Hepatocyte (in vitro differentiated cells): Measurements from ENCODE around the gene NCAM1. TPM values are rescaled to one million over a fixed set of nuclear protein-coding genes. Genes with fewer than 3 reads are reported as not detected.

ENCODE experiments used
- DNase-seq: peaks from one replicate; pipeline ENCODE4 v3.0.0-alpha.2; 2016; ENCODE audit warnings: low spot score
- H2AFZ ChIP-seq: fragments of 200-600 bp; sonication (generic); 2 replicates; pipeline ENCODE4 v1.6.0; 2016; ENCODE audit warnings: antibody characterized with exemption, mild to moderate bottlenecking
- H3K27ac ChIP-seq: fragments of 200-600 bp; sonication (generic); 2 replicates; pipeline ENCODE4 v1.5.1; 2016; ENCODE audit warnings: mild to moderate bottlenecking
- H3K27me3 ChIP-seq: fragments of 200-600 bp; sonication (generic); 2 replicates; pipeline ENCODE4 v1.6.1; 2016
- H3K36me3 ChIP-seq: fragments of 200-600 bp; sonication (generic); replicated peaks from 2 replicates; pipeline ENCODE4 v1.5.1; 2016; ENCODE audit warnings: low read depth; ENCODE audit not compliant: insufficient read depth
- H3K4me1 ChIP-seq: fragments of 200-600 bp; sonication (generic); 2 replicates; pipeline ENCODE4 v1.5.1; 2016; ENCODE audit warnings: mild to moderate bottlenecking, moderate library complexity; ENCODE audit not compliant: insufficient read depth
- H3K4me2 ChIP-seq: fragments of 200-600 bp; sonication (generic); 2 replicates; pipeline ENCODE4 v1.6.0; 2016
- H3K4me3 ChIP-seq: fragments of 200-600 bp; sonication (generic); 2 replicates; pipeline ENCODE4 v1.5.1; 2016; ENCODE audit warnings: mild to moderate bottlenecking
- H3K79me2 ChIP-seq: fragments of 200-600 bp; sonication (generic); 2 replicates; pipeline ENCODE4 v1.6.0; 2017; ENCODE audit warnings: mild to moderate bottlenecking
- H3K9me2 ChIP-seq: fragments of 200-600 bp; sonication (generic); replicated peaks from 2 replicates; pipeline ENCODE4 v1.6.0; 2017; ENCODE audit warnings: mild to moderate bottlenecking; ENCODE audit not compliant: insufficient read depth
- H3K9me3 ChIP-seq: fragments of 200-600 bp; sonication (generic); 2 replicates; pipeline ENCODE4 v1.5.1; 2016; ENCODE audit warnings: low read depth, mild to moderate bottlenecking
- H4K20me1 ChIP-seq: fragments of 200-600 bp; sonication (generic); 2 replicates; pipeline ENCODE4 v1.6.0; 2016; ENCODE audit warnings: mild to moderate bottlenecking; ENCODE audit not compliant: insufficient read depth, poor library complexity, severe bottlenecking
- EZH2 ChIP-seq: fragments of 200-600 bp; sonication (generic); IDR thresholded peaks from 2 replicates; pipeline ENCODE4 v1.6.1; 2016; ENCODE audit warnings: antibody characterized with exemption, mild to moderate bottlenecking, borderline replicate concordance
- EZH2phosphoT487 ChIP-seq: fragments of 200-600 bp; sonication (generic); IDR thresholded peaks from one replicate; pipeline ENCODE4 v1.6.1; 2018; ENCODE audit warnings: antibody characterized with exemption, mild to moderate bottlenecking, low read depth, moderate library complexity; ENCODE audit not compliant: unreplicated experiment, severe bottlenecking
- WGBS: methylation state at CpG from one replicate; pipeline ENCODE4 v1.1.6; 2016; ENCODE audit warnings: low lambda C conversion rate; ENCODE audit errors: missing lambda C conversion rate; 5-methylcytosine and 5-hydroxymethylcytosine counted together
- polyA plus RNA-seq: library from polyadenylated mRNA; unstranded; fragments of >200 nt; fragmentation: Nextera tagmentation; extraction: Ambion mirVana; gene quantifications from 2 replicates; pipeline ENCODE4 v1.2.1, GENCODE V29; 2016
- total RNA-seq: library from RNA; depleted of rRNA; stranded (reverse); fragments of >200 nt; gene quantifications from 2 replicates; pipeline ENCODE4 v1.2.3, GENCODE V29; 2014
- TF ChIP-seq, protein P1 (sequence below): fragments of 200-600 bp; sonication (generic); IDR thresholded peaks from 2 replicates; pipeline ENCODE4 v1.5.1; 2016; ENCODE audit warnings: antibody characterized with exemption, mild to moderate bottlenecking; ENCODE audit not compliant: poor library complexity

The NCAM1 gene
- total and polyA plus RNA-seq, 2 experiments from 2014 or later: 12.4 to 27.2 TPM

GRCh38 chr11:113034576-113034975 lies 73.4 kb downstream of the NCAM1 start:
- Histone ChIP-seq H3K4me3 (no peak overlapping the region), H3K79me2 (no peaks in the 10 kb centered on the region), H3K4me2 (no peak overlapping the region), H3K9me3 (no peaks in the 10 kb centered on the region), H3K27ac (no peak overlapping the region), H4K20me1 (no peaks in the 10 kb centered on the region), H3K27me3 (no peaks in the 10 kb centered on the region), H3K36me3 (no peaks in the 10 kb centered on the region), H3K9me2 (no peaks in the 10 kb centered on the region), H3K4me1 (no peaks in the 10 kb centered on the region), H2AFZ (no peak overlapping the region)
- TF ChIP-seq EZH2 (no peak), EZH2phosphoT487 (no peak)
- TF ChIP-seq, protein P1, sequence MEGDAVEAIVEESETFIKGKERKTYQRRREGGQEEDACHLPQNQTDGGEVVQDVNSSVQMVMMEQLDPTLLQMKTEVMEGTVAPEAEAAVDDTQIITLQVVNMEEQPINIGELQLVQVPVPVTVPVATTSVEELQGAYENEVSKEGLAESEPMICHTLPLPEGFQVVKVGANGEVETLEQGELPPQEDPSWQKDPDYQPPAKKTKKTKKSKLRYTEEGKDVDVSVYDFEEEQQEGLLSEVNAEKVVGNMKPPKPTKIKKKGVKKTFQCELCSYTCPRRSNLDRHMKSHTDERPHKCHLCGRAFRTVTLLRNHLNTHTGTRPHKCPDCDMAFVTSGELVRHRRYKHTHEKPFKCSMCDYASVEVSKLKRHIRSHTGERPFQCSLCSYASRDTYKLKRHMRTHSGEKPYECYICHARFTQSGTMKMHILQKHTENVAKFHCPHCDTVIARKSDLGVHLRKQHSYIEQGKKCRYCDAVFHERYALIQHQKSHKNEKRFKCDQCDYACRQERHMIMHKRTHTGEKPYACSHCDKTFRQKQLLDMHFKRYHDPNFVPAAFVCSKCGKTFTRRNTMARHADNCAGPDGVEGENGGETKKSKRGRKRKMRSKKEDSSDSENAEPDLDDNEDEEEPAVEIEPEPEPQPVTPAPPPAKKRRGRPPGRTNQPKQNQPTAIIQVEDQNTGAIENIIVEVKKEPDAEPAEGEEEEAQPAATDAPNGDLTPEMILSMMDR: no peak
- 88% methylated on average over 5 of the region's 5 CpGs for WGBS
- DNase-seq: no peak

GRCh38 chr11:113035708-113036107 lies 74.5 kb downstream of the NCAM1 start:
- 89% methylated on average over 3 of the region's 3 CpGs for WGBS

DNA sequence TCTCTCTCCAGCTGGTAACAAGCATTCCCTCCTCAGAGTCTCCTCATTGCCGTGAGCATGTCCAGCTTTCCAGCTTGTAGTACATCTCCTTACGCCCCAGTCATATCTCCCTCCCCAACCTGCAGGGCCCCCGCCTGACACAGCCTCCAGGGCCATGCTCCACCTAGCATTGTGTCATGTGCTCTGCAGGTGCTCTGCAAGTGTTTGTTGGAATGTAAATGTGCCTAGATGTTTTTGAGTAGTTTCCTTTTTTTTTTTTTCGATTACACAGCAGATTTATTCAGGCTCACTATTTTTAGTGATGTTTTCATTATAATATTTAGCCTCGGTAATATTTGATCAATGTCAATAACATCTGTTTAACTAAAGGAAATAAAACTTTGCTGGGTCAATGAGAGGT lies 82.5 kb downstream of the NCAM1 start:
- Histone ChIP-seq H3K4me2 (no peak overlapping the region), H2AFZ (no peak overlapping the region), H4K20me1 (no peaks in the 10 kb centered on the region), H3K36me3 (no peaks in the 10 kb centered on the region), H3K27me3 (no peaks in the 10 kb centered on the region), H3K4me1 (no peaks in the 10 kb centered on the region), H3K9me3 (no peaks in the 10 kb centered on the region), H3K9me2 (no peaks in the 10 kb centered on the region), H3K4me3 (no peak overlapping the region), H3K27ac (no peak overlapping the region), H3K79me2 (no peaks in the 10 kb centered on the region)
- WGBS: 96% methylated on average over 5 of the region's 5 CpGs
- no peak for DNase-seq
- no peak for TF ChIP-seq EZH2
- no peak for TF ChIP-seq EZH2phosphoT487
- TF ChIP-seq, protein P1: no peak

More at GRCh38 chr11:113035708-113036107, 74.5 kb downstream of the NCAM1 start:
- Histone ChIP-seq H3K9me3 (no peaks in the 10 kb centered on the region), H3K79me2 (no peaks in the 10 kb centered on the region), H3K4me2 (no peak overlapping the region), H2AFZ (no peak overlapping the region), H3K4me1 (no peaks in the 10 kb centered on the region), H4K20me1 (no peaks in the 10 kb centered on the region), H3K36me3 (no peaks in the 10 kb centered on the region), H3K9me2 (no peaks in the 10 kb centered on the region), H3K27me3 (no peaks in the 10 kb centered on the region), H3K27ac (no peak overlapping the region), H3K4me3 (no peak overlapping the region)
- no peak for DNase-seq
- TF ChIP-seq EZH2phosphoT487 (no peak), EZH2 (no peak)
- TF ChIP-seq, protein P1: no peak

- TF ChIP-seq EZH2phosphoT487 (no peak), EZH2 (no peak)
- TF ChIP-seq, protein P1: no peak
- H3K4me2 ChIP-seq: no peak overlapping the region
- H2AFZ ChIP-seq: no peak overlapping the region
- H3K79me2 ChIP-seq: no peaks in the 10 kb centered on the region
- H3K4me3 ChIP-seq: no peak overlapping the region
- H3K9me2 ChIP-seq: no peaks in the 10 kb centered on the region
- H3K9me3 ChIP-seq: no peaks in the 10 kb centered on the region
- no peaks in the 10 kb centered on the region for H3K36me3 ChIP-seq
- DNase-seq: no peak
- no peaks in the 10 kb centered on the region for H3K27me3 ChIP-seq
- WGBS: 79% methylated on average over 15 of the region's 15 CpGs
- H4K20me1 ChIP-seq: no peaks in the 10 kb centered on the region
- no peak overlapping the region for H3K27ac ChIP-seq
- no peaks in the 10 kb centered on the region for H3K4me1 ChIP-seq
Observed at GRCh38 chr11:113045146-113045545, 83.9 kb downstream of the NCAM1 start.
